ENCODE results near the gene MCU.
A peak's percentile ranks its signal among the peaks of the same experiment; 100 is the strongest.
"Not testable (repeated sequence)": the region's sequence is repeated elsewhere in the genome, so short reads cannot be mapped to it uniquely, and the experiment has no call there.

The MCU gene, protein sequence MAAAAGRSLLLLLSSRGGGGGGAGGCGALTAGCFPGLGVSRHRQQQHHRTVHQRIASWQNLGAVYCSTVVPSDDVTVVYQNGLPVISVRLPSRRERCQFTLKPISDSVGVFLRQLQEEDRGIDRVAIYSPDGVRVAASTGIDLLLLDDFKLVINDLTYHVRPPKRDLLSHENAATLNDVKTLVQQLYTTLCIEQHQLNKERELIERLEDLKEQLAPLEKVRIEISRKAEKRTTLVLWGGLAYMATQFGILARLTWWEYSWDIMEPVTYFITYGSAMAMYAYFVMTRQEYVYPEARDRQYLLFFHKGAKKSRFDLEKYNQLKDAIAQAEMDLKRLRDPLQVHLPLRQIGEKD

DNA sequence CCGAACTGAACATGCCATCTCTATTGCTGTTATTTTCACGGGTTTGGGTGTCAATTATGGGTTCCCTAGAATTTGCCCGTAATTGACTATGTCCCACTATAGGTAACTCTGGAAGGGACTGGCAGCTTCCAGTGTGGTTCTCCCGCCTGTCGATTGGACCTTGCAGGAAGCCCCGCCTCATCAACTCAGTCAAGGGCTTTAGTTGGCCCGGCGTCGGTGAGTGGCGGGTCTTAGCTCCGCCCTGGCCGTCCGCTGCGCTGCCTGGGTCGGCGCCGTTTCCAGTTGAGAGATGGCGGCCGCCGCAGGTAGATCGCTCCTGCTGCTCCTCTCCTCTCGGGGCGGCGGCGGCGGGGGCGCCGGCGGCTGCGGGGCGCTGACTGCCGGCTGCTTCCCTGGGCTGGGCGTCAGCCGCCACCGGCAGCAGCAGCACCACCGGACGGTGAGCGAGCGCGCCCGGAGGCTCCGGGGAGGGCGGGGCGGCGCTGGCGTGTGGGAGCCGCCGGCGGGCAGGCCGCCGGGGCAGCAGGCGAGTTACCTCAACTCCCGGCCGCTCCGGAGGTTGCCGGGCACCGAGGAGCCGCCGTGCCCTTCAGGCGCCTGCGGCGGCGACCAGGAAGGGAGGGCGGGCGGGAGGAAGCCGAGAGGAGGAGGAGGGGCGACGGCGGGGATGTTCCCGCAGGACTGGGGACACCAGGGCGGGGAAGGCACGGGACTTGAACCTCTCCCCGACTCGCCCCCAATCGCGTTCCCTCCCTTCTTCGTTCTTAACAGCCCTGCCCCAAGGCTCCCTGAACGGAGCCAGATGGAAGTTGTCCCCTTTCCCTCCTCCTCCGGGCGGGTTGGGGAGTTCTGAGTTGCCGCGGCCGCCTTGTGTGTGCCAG, at the start of gene MCU:
Gene MCU, plus strand, starts transcription at position 281 of the 881 bp plus-strand sequence. Its CDS starts 9 bp downstream, at position 290.
- TF ChIP-seq, protein P1, sequence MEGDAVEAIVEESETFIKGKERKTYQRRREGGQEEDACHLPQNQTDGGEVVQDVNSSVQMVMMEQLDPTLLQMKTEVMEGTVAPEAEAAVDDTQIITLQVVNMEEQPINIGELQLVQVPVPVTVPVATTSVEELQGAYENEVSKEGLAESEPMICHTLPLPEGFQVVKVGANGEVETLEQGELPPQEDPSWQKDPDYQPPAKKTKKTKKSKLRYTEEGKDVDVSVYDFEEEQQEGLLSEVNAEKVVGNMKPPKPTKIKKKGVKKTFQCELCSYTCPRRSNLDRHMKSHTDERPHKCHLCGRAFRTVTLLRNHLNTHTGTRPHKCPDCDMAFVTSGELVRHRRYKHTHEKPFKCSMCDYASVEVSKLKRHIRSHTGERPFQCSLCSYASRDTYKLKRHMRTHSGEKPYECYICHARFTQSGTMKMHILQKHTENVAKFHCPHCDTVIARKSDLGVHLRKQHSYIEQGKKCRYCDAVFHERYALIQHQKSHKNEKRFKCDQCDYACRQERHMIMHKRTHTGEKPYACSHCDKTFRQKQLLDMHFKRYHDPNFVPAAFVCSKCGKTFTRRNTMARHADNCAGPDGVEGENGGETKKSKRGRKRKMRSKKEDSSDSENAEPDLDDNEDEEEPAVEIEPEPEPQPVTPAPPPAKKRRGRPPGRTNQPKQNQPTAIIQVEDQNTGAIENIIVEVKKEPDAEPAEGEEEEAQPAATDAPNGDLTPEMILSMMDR (conservative IDR thresholded peaks at IDR 0.05) = no peak
- H3K27ac ChIP-seq = peak within 1 kb of the TSS; percentile 81

DNA sequence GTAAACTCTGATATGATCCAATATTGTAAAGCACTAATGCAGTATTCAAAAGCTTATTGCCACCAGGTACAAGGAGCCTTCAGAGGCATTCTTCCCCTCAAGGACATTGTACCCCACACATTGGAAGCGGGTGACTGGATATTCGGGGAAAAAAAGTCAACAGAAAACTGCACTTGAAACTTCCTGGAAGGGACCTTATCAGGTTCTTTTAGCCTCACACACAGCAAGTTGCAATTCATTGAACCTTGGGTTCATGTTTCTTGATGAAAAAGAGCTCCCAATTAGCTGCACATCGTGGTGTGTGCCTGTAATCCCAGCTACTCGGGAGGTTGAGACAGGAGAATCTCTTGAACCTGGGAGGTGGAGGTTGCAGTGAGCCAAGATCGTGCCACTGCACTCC, 49.6 kb upstream of the MCU start:
- no peak overlapping the region for H3K27ac ChIP-seq
- TF ChIP-seq, protein P1 (conservative IDR thresholded peaks at IDR 0.05) = no peak

- TF ChIP-seq, protein P1 (conservative IDR thresholded peaks at IDR 0.05) = no peak
These were observed 46.6 kb upstream of the MCU start for GRCh38 chr10:72645263-72645858.

GRCh38 chr10:72646971-72647370, 45.0 kb upstream of the MCU start:
- H3K27ac ChIP-seq = not testable (repeated sequence)

More at GRCh38 chr10:72645263-72645858, 46.6 kb upstream of the MCU start:
- H3K27ac ChIP-seq = no peak overlapping the region

DNA sequence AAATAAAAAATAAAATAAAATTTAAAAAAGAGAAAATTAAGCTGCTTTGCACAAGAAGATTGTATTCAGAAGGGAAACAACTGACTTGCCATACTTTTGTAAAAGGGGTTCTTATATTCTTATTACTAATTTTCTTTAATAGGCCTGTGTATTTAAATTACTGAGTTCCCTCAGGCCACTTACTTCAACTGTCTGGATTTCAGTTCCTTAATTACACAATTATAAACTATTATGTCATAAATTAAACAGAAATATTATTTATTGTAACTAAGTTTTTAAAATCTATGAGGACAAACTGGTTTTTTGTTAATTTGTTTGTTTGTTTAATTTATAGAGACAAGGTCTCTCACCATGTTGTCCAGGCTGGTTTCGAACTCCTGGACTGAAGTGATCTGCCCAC, 43.6 kb upstream of the MCU start:
- no peak overlapping the region for H3K27ac ChIP-seq
- TF ChIP-seq, protein P1 (conservative IDR thresholded peaks at IDR 0.05) = no peak

GRCh38 chr10:72649291-72649690, 42.7 kb upstream of the MCU start:
- no peak overlapping the region for H3K27ac ChIP-seq
- TF ChIP-seq, protein P1 (conservative IDR thresholded peaks at IDR 0.05) = no peak

DNA sequence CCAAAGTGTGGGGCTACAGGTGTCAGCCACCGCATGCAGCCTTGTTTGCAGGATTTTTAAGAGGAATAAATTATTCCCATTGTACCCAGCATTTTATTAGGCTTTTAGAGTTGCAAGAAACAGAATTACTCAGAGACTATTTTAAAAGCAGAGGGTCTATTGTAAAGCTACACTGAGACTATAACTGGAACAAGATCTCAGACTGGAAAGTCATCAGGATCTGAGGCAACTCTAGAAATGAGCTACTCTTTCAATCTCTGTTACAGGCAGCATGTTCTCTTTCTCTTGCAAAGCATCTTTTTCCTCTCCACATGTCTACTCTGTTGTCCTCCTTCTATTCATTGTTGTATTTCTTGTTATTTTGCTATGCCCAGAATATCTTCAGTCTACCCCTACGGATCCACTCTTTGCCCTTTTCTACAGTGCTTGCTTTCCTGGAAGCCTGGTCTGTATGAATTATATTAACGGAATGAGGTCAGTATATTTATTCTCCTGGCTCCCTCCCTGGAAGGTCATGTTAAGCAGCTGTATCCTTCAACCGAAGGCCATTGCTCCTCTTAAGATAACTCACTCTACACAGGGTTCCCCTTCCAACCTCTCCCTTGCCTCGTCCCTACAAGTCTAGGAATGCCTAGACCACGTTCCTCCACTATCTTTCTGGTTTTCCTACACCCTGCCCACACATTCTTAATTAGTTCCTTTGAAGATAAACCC, 38.4 kb upstream of the MCU start:
- H3K27ac ChIP-seq = no peak overlapping the region
- TF ChIP-seq, protein P1 (conservative IDR thresholded peaks at IDR 0.05) = no peak

Measured in VCaP (cell line).